D341Med (cell line): ENCODE results near the gene MPO.

Experiments
- DNase-seq: peaks from one replicate; pipeline ENCODE4 v3.0.0; 2012; ENCODE audit warnings: low spot score

Gene MPO

GRCh38 chr17:58307468-58308172 is 26.9 kb upstream of the MPO start:
- DNase-seq = peak; percentile 25

- peak; percentile 31 for DNase-seq
Observed at GRCh38 chr17:58306131-58306951, 25.6 kb upstream of the MPO start.

GRCh38 chr17:58305626-58306025 is 24.9 kb upstream of the MPO start:
- peak; percentile 39 for DNase-seq

GRCh38 chr17:58304750-58305486 is 24.2 kb upstream of the MPO start:
- DNase-seq = peak; percentile 30

GRCh38 chr17:58303971-58304749 is 23.4 kb upstream of the MPO start:
- DNase-seq = peak; percentile 94

- peak; percentile 37 for DNase-seq
Observed at GRCh38 chr17:58302919-58303585, 22.3 kb upstream of the MPO start.

- DNase-seq = peak; percentile 26
Observed at GRCh38 chr17:58302171-58302918, 21.6 kb upstream of the MPO start.

- peak; percentile 34 for DNase-seq
Observed at GRCh38 chr17:58301504-58302150, 20.9 kb upstream of the MPO start.

GRCh38 chr17:58300336-58300735 is 19.6 kb upstream of the MPO start:
- peak; percentile 19 for DNase-seq

- no peak for DNase-seq
Observed at GRCh38 chr17:58294034-58294433, 13.3 kb upstream of the MPO start.

GRCh38 chr17:58291246-58291645 is 10.5 kb upstream of the MPO start:
- no peak for DNase-seq

- DNase-seq = no peak
Observed at GRCh38 chr17:58289869-58290268, 9.1 kb upstream of the MPO start.

- no peak for DNase-seq
Observed at GRCh38 chr17:58285422-58285810, 4.7 kb upstream of the MPO start.

- DNase-seq = peak; percentile 54
Observed at GRCh38 chr17:58284613-58285421, 4.1 kb upstream of the MPO start.

- peak; percentile 27 for DNase-seq
Observed at GRCh38 chr17:58283674-58284612, 3.2 kb upstream of the MPO start.

- DNase-seq = no peak
Observed at GRCh38 chr17:58282442-58282841, 1.7 kb upstream of the MPO start.

GRCh38 chr17:58281511-58282011 is 826 bp upstream of the MPO start:
- DNase-seq = peak; percentile 39
